Measurements from ENCODE around the gene ZNF687.

Gene ZNF687

GRCh38 chr1:151277249-151277648 lies 4.8 kb upstream of the ZNF687 start:
- peak; percentile 67 to 94 (median 79) for DNase-seq

GRCh38 chr1:151281225-151281968 lies 702 bp upstream of the ZNF687 start:
- peak; percentile 99 for DNase-seq

GRCh38 chr1:151282883-151283725 lies 1.0 kb downstream of the ZNF687 start:
- DNase-seq: peak; percentile 66 to 85 (median 80)

- DNase-seq: no peak
Observed at GRCh38 chr1:151284013-151284577, 2.0 kb downstream of the ZNF687 start.

GRCh38 chr1:151286619-151287340 lies 4.7 kb downstream of the ZNF687 start:
- no peak for DNase-seq

- no peak for DNase-seq
Observed at GRCh38 chr1:151287341-151287699, 5.2 kb downstream of the ZNF687 start.

- no peak for DNase-seq
Observed at GRCh38 chr1:151287767-151288500, 5.8 kb downstream of the ZNF687 start.

GRCh38 chr1:151288502-151288901 lies 6.4 kb downstream of the ZNF687 start:
- no peak for DNase-seq

GRCh38 chr1:151289080-151289935 lies 7.2 kb downstream of the ZNF687 start:
- DNase-seq: no peak

- no peak for DNase-seq
Observed at GRCh38 chr1:151289991-151290708, 8.1 kb downstream of the ZNF687 start.

- DNase-seq: no peak
Observed at GRCh38 chr1:151290709-151291303, 8.7 kb downstream of the ZNF687 start.

GRCh38 chr1:151292207-151293030 lies 10.3 kb downstream of the ZNF687 start:
- no peak for DNase-seq

- no peak for DNase-seq
Observed at GRCh38 chr1:151293093-151293492, 11.0 kb downstream of the ZNF687 start.

- no peak for DNase-seq
Observed at GRCh38 chr1:151294742-151295462, 12.8 kb downstream of the ZNF687 start.

GRCh38 chr1:151309811-151310323 lies 27.8 kb downstream of the ZNF687 start:
- no peak for DNase-seq

GRCh38 chr1:151311011-151311410 lies 28.9 kb downstream of the ZNF687 start:
- no peak for DNase-seq

- peak; percentile 89 to 98 (median 92) for DNase-seq
Observed at GRCh38 chr1:151311589-151312331, 29.7 kb downstream of the ZNF687 start.

Data from suppressor macrophage (primary cell).